ENCODE data around the gene SLC26A3. TPM values are rescaled to one million over a fixed set of nuclear protein-coding genes. Genes with fewer than 3 reads are reported as not detected.

The SLC26A3 gene
- total RNA-seq, 1 donor, result not detected

- DNase-seq (ENCODE audit: low read depth), result no peak
- no peak for TF ChIP-seq CTCF (IDR thresholded peaks at IDR 0.05; ENCODE audit: insufficient read depth, low read depth, low read length)
Observed at GRCh38 chr7:107767391-107767790, 35.6 kb downstream of the SLC26A3 start.

GRCh38 chr7:107758667-107759066 lies 44.4 kb downstream of the SLC26A3 start:
- H3K4me3 ChIP-seq (ENCODE audit: low read depth, low read length), result no peak overlapping the region
- DNase-seq (ENCODE audit: low read depth), result no peak
- TF ChIP-seq CTCF (IDR thresholded peaks at IDR 0.05; ENCODE audit: insufficient read depth, low read depth, low read length), result no peak

More at GRCh38 chr7:107767391-107767790, 35.6 kb downstream of the SLC26A3 start:
- no peak overlapping the region for H3K4me3 ChIP-seq (ENCODE audit: low read depth, low read length)

- H3K4me3 ChIP-seq (ENCODE audit: low read depth, low read length), result no peak overlapping the region
- DNase-seq (ENCODE audit: low read depth), result no peak
- no peak for TF ChIP-seq CTCF (IDR thresholded peaks at IDR 0.05; ENCODE audit: insufficient read depth, low read depth, low read length)
Observed at GRCh38 chr7:107754642-107755041, 48.4 kb downstream of the SLC26A3 start.

- no peak for TF ChIP-seq CTCF (IDR thresholded peaks at IDR 0.05; ENCODE audit: insufficient read depth, low read depth, low read length)
- no peak overlapping the region for H3K4me3 ChIP-seq (ENCODE audit: low read depth, low read length)
Observed at GRCh38 chr7:107751113-107751512, 51.9 kb downstream of the SLC26A3 start.

GRCh38 chr7:107746006-107746405 lies 57.0 kb downstream of the SLC26A3 start:
- TF ChIP-seq CTCF (IDR thresholded peaks at IDR 0.05; ENCODE audit: insufficient read depth, low read depth, low read length), result no peak
- DNase-seq (ENCODE audit: low read depth), result no peak

More at GRCh38 chr7:107751113-107751512, 51.9 kb downstream of the SLC26A3 start:
- DNase-seq (ENCODE audit: low read depth), result no peak

GRCh38 chr7:107744345-107744750 lies 58.7 kb downstream of the SLC26A3 start:
- TF ChIP-seq CTCF (IDR thresholded peaks at IDR 0.05; ENCODE audit: insufficient read depth, low read depth, low read length), result no peak
- DNase-seq (ENCODE audit: low read depth), result no peak
- H3K4me3 ChIP-seq (ENCODE audit: low read depth, low read length), result peak overlapping the region; percentile 92

More at GRCh38 chr7:107746006-107746405, 57.0 kb downstream of the SLC26A3 start:
- H3K4me3 ChIP-seq (ENCODE audit: low read depth, low read length), result no peak overlapping the region

Measured in fibroblast of villous mesenchyme (primary cell).